A673 (cell line): Measurements from ENCODE around the gene SHANK3.

Source experiments
- EZH2 ChIP-seq: fragments of 200-600 bp; sonication (generic); IDR thresholded peaks from 2 replicates; pipeline ENCODE4 v1.6.1; 2017; ENCODE audit warnings: borderline replicate concordance, low read depth, mild to moderate bottlenecking, mixed read lengths, antibody characterized with exemption, low read length; ENCODE audit not compliant: poor library complexity, severe bottlenecking
- TF ChIP-seq, protein P1 (sequence below): fragments of 300-800, 200-600 bp; sonication (generic); conservative IDR thresholded peaks from 2 replicates; pipeline ENCODE4 v1.5.1; 2017; ENCODE audit warnings: low read depth, mild to moderate bottlenecking, antibody characterized with exemption, low read length, moderate library complexity, mixed read lengths

DNA sequence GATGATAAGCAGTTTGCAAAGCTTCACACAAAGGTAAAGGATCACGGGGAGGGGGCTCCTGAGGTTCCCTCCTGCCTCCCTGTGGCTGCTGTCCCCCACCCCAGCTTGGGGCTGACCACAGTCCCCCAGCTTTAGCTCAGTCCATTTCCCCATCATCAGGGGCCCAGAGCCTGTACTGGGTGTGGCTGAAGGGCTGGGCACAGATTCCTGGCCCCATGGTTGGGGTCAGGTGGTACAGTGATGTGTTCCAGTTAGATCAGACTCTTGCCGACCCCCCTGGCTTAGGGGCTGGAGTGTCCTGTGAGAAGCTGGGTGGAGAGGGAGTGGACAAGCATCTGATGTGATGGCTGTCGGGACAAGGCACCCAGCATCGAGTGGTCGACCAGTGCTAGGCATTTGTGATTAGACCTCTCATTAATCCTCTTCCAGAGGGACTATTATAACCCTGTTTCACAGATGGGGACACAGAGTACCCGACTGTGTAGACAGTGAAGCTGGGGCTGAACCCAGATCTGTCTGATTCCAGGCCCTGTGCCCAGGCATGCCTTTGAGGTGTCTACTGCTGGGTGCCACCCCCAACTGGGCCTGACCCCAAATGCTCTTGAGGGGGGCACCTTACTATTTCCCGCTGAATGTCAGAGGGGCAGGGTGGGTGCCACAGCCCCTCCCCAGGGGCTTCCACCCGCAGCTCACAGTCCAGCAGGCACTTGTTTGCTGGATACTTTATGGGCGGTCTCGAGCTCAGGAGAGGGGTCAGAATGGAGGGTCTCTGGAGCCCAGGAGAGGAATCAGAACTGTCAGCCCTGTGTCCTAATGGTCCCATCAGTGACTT is 4.3 kb downstream of the SHANK3 start:
- TF ChIP-seq, protein P1, sequence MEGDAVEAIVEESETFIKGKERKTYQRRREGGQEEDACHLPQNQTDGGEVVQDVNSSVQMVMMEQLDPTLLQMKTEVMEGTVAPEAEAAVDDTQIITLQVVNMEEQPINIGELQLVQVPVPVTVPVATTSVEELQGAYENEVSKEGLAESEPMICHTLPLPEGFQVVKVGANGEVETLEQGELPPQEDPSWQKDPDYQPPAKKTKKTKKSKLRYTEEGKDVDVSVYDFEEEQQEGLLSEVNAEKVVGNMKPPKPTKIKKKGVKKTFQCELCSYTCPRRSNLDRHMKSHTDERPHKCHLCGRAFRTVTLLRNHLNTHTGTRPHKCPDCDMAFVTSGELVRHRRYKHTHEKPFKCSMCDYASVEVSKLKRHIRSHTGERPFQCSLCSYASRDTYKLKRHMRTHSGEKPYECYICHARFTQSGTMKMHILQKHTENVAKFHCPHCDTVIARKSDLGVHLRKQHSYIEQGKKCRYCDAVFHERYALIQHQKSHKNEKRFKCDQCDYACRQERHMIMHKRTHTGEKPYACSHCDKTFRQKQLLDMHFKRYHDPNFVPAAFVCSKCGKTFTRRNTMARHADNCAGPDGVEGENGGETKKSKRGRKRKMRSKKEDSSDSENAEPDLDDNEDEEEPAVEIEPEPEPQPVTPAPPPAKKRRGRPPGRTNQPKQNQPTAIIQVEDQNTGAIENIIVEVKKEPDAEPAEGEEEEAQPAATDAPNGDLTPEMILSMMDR: no peak
- TF ChIP-seq EZH2: no peak
